GM12873 (cell line): ENCODE results near the gene VTCN1.

ENCODE experiments used
- TF ChIP-seq, protein P1 (sequence below): IDR thresholded peaks from 2 replicates; pipeline ENCODE4 v1.5.1; 2012; ENCODE audit warnings: low read depth, mild to moderate bottlenecking, moderate library complexity, low read length, control low read depth; ENCODE audit not compliant: insufficient read depth; ENCODE audit errors: missing control alignments

The VTCN1 gene

DNA sequence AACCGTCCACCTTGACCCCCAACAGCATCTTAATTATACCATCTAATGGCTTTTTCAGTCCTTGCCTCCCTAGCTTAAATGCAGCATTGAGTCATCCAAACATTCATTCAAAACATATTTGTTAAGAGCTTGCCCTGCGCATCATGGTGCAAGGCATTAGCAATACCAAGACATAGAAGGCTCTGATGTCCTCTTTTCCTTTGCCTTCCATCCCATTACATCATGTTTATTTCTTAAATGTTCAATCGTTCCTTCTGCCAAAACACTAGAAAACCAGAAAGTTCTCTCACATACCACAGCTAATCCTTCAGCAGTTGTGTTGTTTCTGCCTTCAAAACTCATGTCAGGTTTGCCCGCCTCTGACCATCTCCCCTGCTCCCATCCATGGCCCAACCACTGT, 29.8 kb upstream of the VTCN1 start:
- TF ChIP-seq, protein P1, sequence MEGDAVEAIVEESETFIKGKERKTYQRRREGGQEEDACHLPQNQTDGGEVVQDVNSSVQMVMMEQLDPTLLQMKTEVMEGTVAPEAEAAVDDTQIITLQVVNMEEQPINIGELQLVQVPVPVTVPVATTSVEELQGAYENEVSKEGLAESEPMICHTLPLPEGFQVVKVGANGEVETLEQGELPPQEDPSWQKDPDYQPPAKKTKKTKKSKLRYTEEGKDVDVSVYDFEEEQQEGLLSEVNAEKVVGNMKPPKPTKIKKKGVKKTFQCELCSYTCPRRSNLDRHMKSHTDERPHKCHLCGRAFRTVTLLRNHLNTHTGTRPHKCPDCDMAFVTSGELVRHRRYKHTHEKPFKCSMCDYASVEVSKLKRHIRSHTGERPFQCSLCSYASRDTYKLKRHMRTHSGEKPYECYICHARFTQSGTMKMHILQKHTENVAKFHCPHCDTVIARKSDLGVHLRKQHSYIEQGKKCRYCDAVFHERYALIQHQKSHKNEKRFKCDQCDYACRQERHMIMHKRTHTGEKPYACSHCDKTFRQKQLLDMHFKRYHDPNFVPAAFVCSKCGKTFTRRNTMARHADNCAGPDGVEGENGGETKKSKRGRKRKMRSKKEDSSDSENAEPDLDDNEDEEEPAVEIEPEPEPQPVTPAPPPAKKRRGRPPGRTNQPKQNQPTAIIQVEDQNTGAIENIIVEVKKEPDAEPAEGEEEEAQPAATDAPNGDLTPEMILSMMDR: no peak

DNA sequence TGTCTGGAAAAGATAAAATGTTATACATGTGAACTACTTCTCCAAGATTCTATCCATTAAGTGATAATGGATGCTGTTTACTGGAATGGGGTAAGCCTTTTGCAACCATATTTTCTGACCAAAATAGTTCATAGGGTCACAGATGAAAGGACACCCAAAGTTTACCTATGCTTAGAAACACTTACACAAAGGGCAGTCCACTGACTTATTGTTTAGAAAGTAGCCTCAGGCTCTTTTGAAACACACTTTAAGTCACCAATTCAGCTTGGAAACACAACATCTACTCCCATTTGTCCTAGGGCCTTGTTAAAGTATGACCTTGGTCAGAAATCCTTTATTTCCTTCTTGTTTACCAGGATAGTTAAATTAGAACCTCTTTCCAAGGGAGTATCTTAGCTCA, 28.7 kb upstream of the VTCN1 start:
- TF ChIP-seq, protein P1: no peak

DNA sequence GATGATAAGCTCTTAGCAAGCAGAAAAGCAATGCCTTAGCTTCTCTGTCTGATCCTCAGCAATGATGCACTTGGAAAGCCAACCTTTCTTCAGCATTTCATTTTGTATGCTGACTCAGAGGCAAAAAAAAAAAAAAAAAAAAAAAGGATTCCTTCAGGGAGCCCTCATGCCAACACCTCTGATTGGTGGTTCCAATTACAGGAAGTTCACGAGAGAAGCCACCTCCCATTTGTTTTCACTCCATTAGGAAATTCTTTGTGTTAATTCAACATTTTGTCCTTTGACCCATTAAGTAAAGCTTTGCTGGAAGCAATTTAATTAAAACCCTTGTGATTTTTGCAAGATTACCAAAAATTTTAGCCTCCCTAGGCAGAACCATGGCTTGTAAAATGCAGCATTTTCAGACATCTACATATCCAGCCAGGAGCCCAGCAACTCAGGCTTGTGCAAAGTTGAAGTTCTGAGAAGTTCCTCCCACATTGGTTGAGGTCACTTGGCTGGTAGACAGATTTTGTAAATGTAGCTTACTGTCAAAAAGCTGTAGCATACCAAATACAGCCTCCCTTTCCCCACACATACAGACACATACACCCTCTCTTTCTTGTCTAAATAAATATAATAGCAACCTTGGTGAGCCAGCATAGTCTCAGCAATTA, 27.1 kb upstream of the VTCN1 start:
- TF ChIP-seq, protein P1: no peak

DNA sequence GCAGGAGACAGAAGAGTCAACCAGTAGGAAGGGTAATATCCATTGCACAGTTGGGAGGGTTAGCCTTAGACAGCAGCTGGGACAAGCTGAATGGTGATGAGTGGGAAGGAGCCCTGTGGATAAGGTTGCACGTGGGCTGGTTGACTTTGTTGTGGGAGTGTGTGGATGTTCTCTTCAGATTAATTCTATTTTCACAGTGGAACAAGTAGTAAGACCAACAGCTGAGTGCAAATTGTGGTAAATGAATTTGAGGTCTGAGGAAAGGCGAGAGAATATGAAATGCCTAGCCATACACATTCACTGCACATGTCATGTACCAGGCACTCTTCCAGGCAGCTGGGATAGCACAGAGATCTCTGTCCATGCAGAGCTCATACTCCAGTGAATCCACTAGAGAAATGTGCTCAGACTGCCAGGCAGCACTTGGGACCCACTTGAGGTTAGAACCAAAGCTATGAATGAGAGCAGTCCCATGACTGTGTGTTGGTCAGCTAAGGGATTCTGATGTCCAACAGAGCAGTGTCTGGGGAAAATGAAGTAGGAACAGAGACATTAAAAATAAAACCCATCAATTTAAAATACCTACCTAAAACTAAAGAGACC, 25.2 kb upstream of the VTCN1 start:
- TF ChIP-seq, protein P1: no peak

DNA sequence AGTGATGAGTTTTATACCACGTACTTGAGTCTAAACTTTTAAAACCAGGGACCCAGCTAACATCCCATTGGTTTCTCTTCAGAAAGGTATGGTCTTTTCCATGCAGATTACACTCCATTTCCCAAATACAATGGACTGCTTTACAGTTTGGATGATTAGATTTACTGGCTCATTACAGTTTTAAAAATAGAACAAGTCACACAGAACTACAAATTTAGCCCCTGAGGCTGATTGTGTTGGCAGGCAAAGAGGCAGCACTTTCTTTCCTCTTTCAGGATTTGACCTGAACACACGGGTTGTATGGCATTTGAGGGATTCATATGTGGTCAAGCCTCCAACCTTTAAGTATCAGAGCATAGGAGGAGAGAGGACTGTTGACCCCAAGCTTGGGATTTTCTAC, 21.8 kb upstream of the VTCN1 start:
- TF ChIP-seq, protein P1: no peak

DNA sequence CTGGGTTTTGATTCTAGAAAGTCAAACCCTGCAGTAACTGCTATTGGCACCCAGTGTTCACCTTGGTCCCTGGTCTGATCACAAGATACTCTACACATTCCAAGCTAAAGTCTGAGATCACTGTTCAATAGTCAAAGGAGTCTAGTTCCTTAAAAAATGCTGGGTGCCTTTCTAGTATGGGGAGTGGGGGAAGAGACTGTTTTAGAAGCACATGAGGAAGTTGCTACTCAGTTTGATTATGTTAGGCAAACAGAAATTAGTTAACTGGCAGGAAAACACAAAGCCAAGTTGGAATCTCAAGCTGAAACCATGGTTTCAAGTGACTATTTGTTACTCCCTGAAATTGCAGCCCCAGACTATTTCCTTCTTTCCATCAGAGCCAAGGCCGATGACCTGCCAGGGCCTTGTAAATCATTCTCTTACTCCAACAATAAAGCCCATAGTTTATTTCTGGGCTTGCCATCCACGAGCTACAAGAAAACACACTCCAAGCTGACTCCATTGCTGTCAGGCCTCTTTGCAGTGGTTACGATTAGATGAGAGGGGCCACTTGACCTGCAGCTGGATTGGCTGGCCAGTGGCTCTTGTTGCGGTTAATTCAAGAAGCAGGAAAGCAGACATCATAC, 21.1 kb upstream of the VTCN1 start:
- TF ChIP-seq, protein P1: no peak

DNA sequence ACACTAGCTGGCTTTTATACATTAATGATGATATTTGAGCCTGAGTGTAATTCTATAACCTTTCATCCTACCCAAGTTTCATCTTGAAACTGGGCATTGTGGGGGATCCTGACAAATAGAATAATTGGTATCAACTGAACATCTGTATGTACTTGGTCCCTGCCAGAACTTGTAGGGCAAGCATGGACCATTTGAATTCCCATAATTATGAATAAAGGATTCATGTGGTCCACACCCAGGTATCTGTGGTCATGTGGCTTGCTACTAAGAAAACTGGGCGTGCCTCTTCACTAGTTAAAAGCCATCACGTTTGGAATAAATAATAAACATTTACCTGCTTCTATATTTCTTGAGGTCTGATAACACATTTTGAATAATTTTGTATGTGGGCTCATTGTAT, 20.6 kb upstream of the VTCN1 start:
- TF ChIP-seq, protein P1: no peak
